ENCODE data around the gene BACE1. TPM values are rescaled to one million over a fixed set of nuclear protein-coding genes. Genes with fewer than 3 reads are reported as not detected.

BACE1 gene
- polyA plus RNA-seq, 1 donor (not counting 4 experiments of a cell fraction or from before 2014, with no cell fraction given): 8.5 TPM

DNA sequence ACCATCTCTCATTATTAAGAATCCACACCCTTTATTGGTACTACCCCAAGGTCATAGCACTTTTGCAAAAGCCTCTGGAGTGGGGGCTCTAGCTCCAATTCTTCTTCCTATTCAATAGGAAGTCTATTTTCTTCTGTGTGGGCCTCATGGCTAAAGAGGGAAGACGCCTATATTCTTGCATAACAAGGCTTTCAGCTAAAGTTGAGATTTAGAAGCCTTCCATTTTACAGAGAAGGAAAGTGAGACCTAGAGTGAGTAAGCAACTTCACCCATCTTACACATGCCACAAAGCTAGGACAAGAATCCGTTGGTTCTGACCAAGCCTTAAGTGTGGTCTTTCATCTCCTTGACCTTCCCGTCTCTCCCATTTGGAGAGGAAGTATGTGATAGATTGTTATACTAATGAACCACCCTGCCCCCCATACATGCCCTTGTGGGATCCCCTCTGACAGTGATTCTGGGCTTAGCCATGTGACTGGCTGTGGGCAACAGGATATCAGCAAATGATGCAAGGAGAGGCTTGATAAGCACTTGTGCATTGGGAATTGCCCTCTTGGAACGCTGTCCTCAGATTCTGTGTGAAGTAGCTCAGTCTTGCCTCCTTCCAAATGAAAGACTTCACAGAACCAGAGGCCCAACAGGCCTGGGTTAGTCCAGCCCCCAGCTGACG lies 12.3 kb downstream of the BACE1 start:
- Histone ChIP-seq H3K4me1 (ENCODE audit: control insufficient read depth, extremely low read depth, insufficient read depth, low read length) (no peaks in the 10 kb centered on the region), H3K27me3 (ENCODE audit: control insufficient read depth, extremely low read depth, insufficient read depth, low read length) (no peaks in the 10 kb centered on the region), H3K79me2 (ENCODE audit: control insufficient read depth, insufficient read depth, low read length) (no peaks in the 10 kb centered on the region), H4K20me1 (ENCODE audit: control insufficient read depth, extremely low read depth, insufficient read depth, low read length) (no peaks in the 10 kb centered on the region), H2AFZ (ENCODE audit: control insufficient read depth, low read length) (no peak overlapping the region), H3K9ac (ENCODE audit: control insufficient read depth, extremely low read depth, insufficient read depth, low read length) (no peak overlapping the region), H3K36me3 (ENCODE audit: control insufficient read depth in 2 of 2, extremely low read depth in 1 of 2, insufficient read depth in 2 of 2, low read length in 2 of 2) (no peaks in the 10 kb centered on the region), H3K4me2 (ENCODE audit: control insufficient read depth, extremely low read depth, insufficient read depth, low read depth, low read length) (no peak overlapping the region), H3K9me3 (ENCODE audit: control insufficient read depth, low read depth, low read length) (no peaks in the 10 kb centered on the region), H3K9me1 (ENCODE audit: control insufficient read depth, extremely low read depth, insufficient read depth, low read length) (no peaks in the 10 kb centered on the region), H3K4me3 (ENCODE audit: control insufficient read depth in 2 of 3, extremely low read depth in 1 of 3, insufficient read depth in 2 of 3, low read depth in 1 of 3, low read length in 3 of 3) (no peak overlapping the region), H3K27ac (ENCODE audit: control insufficient read depth, insufficient read depth, low read length) (no peak overlapping the region)
- dilution Hi-C loops (cut with MboI; ENCODE audit: extremely low pct_ligation_motif_present, low sequenced_read_pairs): no loop called here
- DNase-seq (ENCODE audit: low read depth, low spot score) (no peak), FAIRE-seq (no peak)
- TF ChIP-seq, protein P1, sequence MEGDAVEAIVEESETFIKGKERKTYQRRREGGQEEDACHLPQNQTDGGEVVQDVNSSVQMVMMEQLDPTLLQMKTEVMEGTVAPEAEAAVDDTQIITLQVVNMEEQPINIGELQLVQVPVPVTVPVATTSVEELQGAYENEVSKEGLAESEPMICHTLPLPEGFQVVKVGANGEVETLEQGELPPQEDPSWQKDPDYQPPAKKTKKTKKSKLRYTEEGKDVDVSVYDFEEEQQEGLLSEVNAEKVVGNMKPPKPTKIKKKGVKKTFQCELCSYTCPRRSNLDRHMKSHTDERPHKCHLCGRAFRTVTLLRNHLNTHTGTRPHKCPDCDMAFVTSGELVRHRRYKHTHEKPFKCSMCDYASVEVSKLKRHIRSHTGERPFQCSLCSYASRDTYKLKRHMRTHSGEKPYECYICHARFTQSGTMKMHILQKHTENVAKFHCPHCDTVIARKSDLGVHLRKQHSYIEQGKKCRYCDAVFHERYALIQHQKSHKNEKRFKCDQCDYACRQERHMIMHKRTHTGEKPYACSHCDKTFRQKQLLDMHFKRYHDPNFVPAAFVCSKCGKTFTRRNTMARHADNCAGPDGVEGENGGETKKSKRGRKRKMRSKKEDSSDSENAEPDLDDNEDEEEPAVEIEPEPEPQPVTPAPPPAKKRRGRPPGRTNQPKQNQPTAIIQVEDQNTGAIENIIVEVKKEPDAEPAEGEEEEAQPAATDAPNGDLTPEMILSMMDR (optimal IDR thresholded peaks at IDR 0.05 in 1 of 3, IDR thresholded peaks at IDR 0.05 in 1 of 3, conservative IDR thresholded peaks at IDR 0.05 in 1 of 3; ENCODE audit: extremely low read depth in 1 of 3, insufficient read depth in 2 of 3, low read length in 3 of 3): no peak
- no peak for TF ChIP-seq EZH2 (IDR thresholded peaks at IDR 0.05; ENCODE audit: low read length)

DNA sequence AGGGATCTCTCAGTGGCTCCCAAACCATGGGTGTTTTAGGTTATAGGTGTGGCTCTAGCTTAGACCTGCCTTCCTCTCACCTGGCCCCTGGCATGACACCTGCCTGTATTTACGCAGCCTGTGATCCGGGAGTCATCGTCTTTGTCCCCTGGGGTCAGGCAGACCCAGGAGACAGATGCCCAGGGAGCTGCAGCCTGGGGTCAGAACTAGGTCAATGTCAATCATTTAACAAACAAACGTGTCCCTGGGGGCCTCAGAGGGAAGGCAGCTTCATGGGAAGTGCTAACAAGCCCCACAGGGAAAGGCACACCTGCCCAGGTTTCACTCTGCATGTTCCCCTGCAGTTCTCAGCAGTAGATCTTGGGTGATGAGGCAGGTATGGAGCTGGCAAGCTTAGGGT lies 13.0 kb downstream of the BACE1 start:
- no peak overlapping the region for H3K4me2 ChIP-seq (ENCODE audit: control insufficient read depth, extremely low read depth, insufficient read depth, low read depth, low read length)
- H4K20me1 ChIP-seq (ENCODE audit: control insufficient read depth, extremely low read depth, insufficient read depth, low read length): no peaks in the 10 kb centered on the region
- H3K9me1 ChIP-seq (ENCODE audit: control insufficient read depth, extremely low read depth, insufficient read depth, low read length): no peaks in the 10 kb centered on the region
- FAIRE-seq (no peak), DNase-seq (ENCODE audit: low read depth, low spot score) (no peak)
- H3K4me1 ChIP-seq (ENCODE audit: control insufficient read depth, extremely low read depth, insufficient read depth, low read length): no peaks in the 10 kb centered on the region
- H3K9ac ChIP-seq (ENCODE audit: control insufficient read depth, extremely low read depth, insufficient read depth, low read length): no peak overlapping the region
- no peaks in the 10 kb centered on the region for H3K36me3 ChIP-seq (ENCODE audit: control insufficient read depth in 2 of 2, extremely low read depth in 1 of 2, insufficient read depth in 2 of 2, low read length in 2 of 2)
- H3K4me3 ChIP-seq (ENCODE audit: control insufficient read depth in 2 of 3, extremely low read depth in 1 of 3, insufficient read depth in 2 of 3, low read depth in 1 of 3, low read length in 3 of 3): no peak overlapping the region
- dilution Hi-C loops (cut with MboI; ENCODE audit: extremely low pct_ligation_motif_present, low sequenced_read_pairs): no loop called here
- no peak overlapping the region for H2AFZ ChIP-seq (ENCODE audit: control insufficient read depth, low read length)
- H3K79me2 ChIP-seq (ENCODE audit: control insufficient read depth, insufficient read depth, low read length): no peaks in the 10 kb centered on the region
- no peak overlapping the region for H3K27ac ChIP-seq (ENCODE audit: control insufficient read depth, insufficient read depth, low read length)
- H3K27me3 ChIP-seq (ENCODE audit: control insufficient read depth, extremely low read depth, insufficient read depth, low read length): no peaks in the 10 kb centered on the region
- no peaks in the 10 kb centered on the region for H3K9me3 ChIP-seq (ENCODE audit: control insufficient read depth, low read depth, low read length)
- TF ChIP-seq EZH2 (IDR thresholded peaks at IDR 0.05; ENCODE audit: low read length): no peak
- TF ChIP-seq, protein P1 (optimal IDR thresholded peaks at IDR 0.05 in 1 of 3, IDR thresholded peaks at IDR 0.05 in 1 of 3, conservative IDR thresholded peaks at IDR 0.05 in 1 of 3; ENCODE audit: extremely low read depth in 1 of 3, insufficient read depth in 2 of 3, low read length in 3 of 3): no peak
